GM11168 (cell line): ENCODE results near the gene NIPAL1.

Experiments used
- in situ Hi-C: fragments of 300-500 bp; cut with MboI; formaldehyde crosslinking; loops from one replicate; pipeline ENCODE4 v1.12.0; 2022; ENCODE audit warnings: low sequenced_read_pairs; ENCODE audit not compliant: unreplicated experiment

Gene NIPAL1

GRCh38 chr4:48024522-48024921, 8.0 kb downstream of the NIPAL1 start:
- in situ Hi-C loops: no loop called here

GRCh38 chr4:48025005-48025404, 8.4 kb downstream of the NIPAL1 start:
- in situ Hi-C loops: no loop called here

DNA sequence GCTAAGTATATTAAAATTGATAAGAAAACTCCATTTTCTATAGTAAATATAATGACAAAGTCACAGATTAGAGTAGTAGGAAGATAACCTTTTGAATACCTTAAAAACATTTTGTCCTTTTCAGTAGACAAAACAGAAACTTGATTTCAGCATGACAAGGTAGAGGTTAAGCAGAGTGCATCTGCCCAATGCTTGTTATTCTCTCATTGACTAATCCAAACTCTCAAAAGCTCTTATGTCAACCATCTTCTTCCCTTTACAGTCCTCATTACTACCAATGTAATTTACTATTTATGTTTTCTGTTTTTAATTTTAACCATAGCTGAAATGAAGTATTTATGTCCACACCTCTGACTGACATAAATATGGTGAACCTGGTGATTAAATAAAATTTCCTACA, 11.1 kb downstream of the NIPAL1 start:
- in situ Hi-C loops: no loop called here

- in situ Hi-C loops: no loop called here
Measured at GRCh38 chr4:48028696-48029095, 12.1 kb downstream of the NIPAL1 start.

- in situ Hi-C loops: no loop called here
Measured at GRCh38 chr4:48030470-48030869, 13.9 kb downstream of the NIPAL1 start.

- in situ Hi-C loops: no loop called here
Measured at GRCh38 chr4:48031802-48032525, 15.4 kb downstream of the NIPAL1 start.

DNA sequence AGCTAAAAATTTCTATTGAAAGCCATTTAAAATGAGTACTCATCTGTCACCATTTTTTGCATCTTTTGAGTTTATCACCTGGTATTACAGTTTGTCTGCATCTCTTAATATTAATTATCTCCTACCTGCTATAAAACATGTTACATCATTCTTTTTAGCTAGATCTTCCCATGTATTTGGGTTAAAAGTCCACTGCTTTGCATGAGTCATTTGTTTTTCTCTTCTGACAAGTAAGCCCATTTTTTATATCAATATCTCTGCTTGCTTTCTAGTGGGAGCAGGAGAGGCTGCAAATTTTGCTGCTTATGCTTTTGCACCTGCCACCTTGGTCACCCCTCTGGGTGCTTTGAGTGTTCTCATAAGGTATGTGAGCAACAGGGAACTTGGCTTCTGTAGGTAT, 16.1 kb downstream of the NIPAL1 start:
- in situ Hi-C loops: no loop called here

DNA sequence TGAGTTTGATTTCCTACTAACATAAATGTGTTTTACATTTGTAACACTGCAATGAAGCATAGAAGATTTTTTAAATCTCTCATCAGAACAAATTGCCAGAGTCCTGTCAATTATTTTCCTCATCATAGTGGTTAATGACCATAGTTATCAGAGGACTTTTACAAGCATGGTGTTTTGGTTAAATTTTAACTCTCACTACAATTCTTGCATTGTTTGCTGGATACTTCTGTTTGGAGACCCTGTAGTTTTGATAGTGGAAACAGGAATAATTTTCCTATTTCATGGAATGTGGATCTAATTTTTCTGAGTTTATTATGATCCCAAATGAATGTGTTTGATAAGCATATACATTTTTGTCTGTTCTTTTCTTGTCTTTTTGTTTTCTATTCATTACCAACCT, 16.8 kb downstream of the NIPAL1 start:
- in situ Hi-C loops: no loop called here

GRCh38 chr4:48033825-48034413, 17.3 kb downstream of the NIPAL1 start:
- in situ Hi-C loops: no loop called here

DNA sequence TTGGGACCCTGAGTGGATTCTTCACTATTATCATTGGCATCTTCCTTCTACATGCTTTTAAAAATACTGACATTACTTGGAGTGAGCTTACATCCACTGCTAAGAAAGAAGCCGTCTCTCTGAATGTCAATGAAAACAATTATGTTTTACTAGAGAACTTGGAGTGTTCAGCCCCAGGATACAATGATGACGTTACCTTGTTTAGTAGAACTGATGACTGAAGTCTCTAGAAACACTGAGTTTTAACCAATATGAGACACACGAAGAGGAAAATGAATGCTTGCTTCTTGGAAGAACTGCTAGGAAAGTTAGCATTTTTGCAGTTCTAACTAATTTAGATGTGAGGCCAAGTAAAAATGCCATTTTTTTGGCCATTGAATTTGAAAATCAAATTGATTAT, 19.4 kb downstream of the NIPAL1 start:
- in situ Hi-C loops: no loop called here

DNA sequence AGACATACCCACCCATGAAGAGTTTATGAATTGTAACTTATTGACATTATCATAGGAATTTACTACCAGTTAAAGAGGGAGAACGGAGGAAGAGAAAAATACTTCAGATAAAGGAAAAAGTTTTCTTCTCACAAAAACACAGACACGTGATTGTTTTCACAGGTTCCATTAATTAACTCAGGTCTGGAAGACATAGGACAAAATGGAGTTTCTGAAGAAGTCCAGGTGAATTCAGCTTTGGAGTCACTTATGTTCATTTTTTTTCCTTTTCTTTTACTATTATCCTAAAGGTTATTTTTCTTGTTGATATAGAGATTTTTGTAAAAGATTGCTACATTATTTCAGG, 20.5 kb downstream of the NIPAL1 start:
- in situ Hi-C loops: no loop called here

DNA sequence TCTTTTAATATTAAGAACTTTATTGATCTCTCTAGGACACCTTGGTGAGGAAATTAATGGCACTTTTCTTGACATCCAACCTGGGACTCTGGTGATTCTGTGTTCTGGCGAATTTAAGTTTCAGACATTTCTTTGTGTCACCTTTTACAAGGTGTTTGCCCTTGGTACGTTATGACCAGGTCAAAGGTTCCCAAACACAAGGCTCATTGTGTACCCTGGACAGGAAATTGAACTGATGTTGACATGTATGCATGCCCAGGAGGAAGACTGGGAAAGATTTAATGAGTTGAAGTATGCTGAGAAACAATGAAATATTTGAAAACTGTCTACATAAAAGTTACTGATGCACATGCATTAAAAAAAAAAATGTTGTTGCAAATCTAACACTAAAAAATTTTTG, 22.1 kb downstream of the NIPAL1 start:
- in situ Hi-C loops: no loop called here

DNA sequence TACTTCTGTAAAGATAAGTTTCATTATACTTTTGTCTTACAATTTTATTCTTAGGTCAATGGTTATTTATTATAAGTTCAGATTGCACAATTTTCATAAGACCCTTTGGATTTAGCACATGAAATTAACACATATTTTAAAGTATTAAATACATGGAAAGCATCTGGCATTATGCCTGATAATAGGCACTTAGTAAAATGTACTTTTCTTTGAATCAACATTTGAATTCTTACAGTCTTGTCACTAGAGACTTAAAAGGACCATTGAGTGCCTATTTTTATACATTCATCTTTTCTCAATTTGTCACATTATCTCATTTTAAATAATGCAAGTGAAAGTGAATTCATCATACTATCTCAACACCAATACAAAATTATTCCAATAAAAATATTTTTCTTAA, 23.0 kb downstream of the NIPAL1 start:
- in situ Hi-C loops: no loop called here

GRCh38 chr4:48041535-48042137, 25.1 kb downstream of the NIPAL1 start:
- in situ Hi-C loops: no loop called here

DNA sequence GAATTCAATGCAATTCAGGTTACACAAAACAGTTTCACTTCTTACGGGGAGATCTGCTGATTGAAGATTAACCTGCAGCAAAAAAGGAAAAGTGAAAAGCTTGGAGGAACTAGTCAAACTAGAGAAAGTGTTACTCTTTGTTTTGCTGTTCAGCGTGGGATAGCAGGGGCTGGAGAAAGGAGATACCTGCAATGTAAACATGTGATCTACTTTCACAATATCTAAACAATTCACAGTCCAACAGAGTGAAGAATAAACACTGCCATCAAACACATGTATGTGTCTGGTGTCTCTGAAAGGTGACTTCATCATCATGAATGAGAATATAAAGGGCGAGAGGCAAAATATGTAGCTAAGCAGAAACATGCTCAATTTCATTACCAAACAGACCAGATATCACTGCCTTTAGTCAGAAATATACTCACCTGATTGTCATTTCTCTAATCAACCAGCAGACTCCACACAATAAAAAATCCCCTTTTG, 26.4 kb downstream of the NIPAL1 start:
- in situ Hi-C loops: no loop called here

GRCh38 chr4:48043504-48043903, 26.9 kb downstream of the NIPAL1 start:
- in situ Hi-C loops: no loop called here

DNA sequence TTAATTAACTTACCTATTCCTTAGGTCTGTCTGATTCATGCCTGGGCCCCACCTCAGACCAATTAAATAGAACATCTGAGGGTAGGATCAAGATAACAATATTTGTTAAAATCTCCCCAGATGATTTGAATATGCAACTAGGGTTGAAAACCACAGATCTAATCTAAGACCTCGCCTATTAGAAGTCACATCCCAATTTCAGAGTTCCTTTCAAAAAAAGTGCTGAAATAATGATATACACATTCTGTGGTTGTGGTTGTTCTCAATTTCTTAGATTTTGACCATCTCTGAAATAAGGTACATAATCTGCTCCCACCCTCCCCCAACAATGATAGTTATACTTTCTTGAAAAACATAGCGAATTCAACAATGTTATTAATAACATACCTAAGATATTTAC, 27.7 kb downstream of the NIPAL1 start:
- in situ Hi-C loops: no loop called here

DNA sequence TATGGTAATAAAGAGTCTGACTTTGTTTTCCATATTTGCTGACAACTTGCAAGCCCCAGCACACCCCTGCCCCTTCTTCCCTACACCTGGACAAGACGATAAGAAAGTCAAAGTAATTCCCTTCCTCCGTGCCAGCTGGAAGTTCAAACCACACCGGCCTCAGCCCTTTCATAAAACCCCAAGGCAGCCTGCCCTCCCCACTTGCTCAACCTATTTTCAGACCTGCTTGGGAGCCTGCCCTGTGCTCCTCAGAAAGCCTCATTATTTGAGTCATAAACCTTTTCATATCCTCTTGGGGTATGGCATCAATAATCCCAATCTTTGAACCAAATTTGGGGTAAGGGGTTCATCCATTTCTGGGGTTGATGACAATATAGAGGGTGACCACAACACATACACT, 29.5 kb downstream of the NIPAL1 start:
- in situ Hi-C loops: no loop called here

DNA sequence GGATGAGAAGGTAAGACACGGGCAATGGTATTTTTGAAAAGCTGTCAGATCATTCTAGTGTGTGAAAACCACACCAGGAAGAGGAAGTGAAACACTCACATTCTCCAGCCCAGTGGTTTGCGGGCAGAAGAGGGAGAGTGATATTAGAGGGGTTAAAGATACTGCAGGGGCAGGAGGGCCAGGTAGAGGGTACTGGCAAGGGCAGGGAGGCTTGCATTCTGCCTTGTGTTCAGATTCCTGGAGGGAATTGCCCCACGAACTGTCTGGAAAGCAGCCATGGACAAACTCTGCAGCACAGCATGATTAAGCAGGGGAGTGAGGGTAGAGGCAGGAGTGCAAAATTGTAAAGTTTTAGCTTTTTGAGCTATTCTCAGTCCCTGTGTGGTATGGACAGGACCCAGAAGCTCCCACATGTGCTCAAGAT, 30.9 kb downstream of the NIPAL1 start:
- in situ Hi-C loops: no loop called here

GRCh38 chr4:48047896-48048295, 31.3 kb downstream of the NIPAL1 start:
- in situ Hi-C loops: no loop called here

- in situ Hi-C loops: no loop called here
Measured at GRCh38 chr4:48049483-48049882, 32.9 kb downstream of the NIPAL1 start.

- in situ Hi-C loops: no loop called here
Measured at GRCh38 chr4:48051078-48051477, 34.5 kb downstream of the NIPAL1 start.
